Subcutaneous adipose tissue (tissue), 4 donors: ENCODE results near the gene RPS21. TPM values are rescaled to one million over a fixed set of nuclear protein-coding genes. Genes with fewer than 3 reads are reported as not detected.

Source experiments
- total RNA-seq, 4 donors: library from RNA; depleted of rRNA; stranded (reverse); fragments of >200 nt; gene quantifications; one replicate each; pipeline ENCODE4 v1.1.0, GENCODE V29; 2016
- TF ChIP-seq, protein P1 (sequence below): fragments of 450-650 bp; IDR thresholded peaks from one replicate; pipeline ENCODE4 v1.5.1; 2016; ENCODE audit warnings: low read depth, mild to moderate bottlenecking, control low read depth, antibody characterized with exemption, moderate library complexity

The RPS21 gene
- total RNA-seq, 4 donors from 2014 or later, result 1,888 to 3,001 (median 2,521) TPM

DNA sequence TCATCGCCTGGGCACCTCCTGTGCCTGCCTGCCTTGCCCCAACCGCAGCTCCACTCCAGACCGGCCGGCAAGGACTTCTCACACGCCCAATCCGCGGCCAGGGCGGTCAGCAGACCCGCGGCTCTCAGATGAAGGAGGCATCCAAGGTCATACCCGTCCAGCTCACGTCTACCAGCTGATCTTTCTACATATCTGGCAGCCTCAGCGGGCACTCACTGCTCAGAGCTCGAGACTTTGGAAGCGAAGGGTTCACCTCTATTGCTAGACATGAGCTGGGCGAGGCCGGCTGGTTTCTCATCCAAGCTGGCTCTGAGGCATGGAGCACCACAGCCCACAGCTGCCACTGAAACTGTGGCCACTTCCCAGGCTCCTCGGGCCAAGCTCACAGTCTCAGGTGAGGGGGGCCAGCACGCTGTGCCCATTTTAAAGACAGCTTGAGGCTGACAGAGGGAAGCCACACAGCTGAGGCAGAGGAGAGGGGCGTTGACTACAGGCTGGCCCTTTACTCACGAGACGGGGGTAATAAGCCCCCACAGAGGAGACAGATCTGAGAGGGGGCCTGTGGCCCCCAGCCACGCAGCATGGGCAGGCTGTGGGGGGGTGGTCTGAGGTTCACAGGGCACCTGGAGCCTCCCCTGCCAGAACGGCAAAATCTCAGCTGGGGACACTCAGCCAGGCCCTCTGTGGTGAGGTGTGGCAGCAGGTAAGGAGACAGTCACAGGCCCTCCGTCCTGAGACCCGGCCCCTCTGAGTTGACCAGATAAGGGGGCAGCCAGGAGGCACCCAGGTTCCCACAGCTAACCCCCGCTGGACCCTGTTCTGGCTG, 21.8 kb upstream of the RPS21 start:
- TF ChIP-seq, protein P1, sequence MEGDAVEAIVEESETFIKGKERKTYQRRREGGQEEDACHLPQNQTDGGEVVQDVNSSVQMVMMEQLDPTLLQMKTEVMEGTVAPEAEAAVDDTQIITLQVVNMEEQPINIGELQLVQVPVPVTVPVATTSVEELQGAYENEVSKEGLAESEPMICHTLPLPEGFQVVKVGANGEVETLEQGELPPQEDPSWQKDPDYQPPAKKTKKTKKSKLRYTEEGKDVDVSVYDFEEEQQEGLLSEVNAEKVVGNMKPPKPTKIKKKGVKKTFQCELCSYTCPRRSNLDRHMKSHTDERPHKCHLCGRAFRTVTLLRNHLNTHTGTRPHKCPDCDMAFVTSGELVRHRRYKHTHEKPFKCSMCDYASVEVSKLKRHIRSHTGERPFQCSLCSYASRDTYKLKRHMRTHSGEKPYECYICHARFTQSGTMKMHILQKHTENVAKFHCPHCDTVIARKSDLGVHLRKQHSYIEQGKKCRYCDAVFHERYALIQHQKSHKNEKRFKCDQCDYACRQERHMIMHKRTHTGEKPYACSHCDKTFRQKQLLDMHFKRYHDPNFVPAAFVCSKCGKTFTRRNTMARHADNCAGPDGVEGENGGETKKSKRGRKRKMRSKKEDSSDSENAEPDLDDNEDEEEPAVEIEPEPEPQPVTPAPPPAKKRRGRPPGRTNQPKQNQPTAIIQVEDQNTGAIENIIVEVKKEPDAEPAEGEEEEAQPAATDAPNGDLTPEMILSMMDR, result no peak

DNA sequence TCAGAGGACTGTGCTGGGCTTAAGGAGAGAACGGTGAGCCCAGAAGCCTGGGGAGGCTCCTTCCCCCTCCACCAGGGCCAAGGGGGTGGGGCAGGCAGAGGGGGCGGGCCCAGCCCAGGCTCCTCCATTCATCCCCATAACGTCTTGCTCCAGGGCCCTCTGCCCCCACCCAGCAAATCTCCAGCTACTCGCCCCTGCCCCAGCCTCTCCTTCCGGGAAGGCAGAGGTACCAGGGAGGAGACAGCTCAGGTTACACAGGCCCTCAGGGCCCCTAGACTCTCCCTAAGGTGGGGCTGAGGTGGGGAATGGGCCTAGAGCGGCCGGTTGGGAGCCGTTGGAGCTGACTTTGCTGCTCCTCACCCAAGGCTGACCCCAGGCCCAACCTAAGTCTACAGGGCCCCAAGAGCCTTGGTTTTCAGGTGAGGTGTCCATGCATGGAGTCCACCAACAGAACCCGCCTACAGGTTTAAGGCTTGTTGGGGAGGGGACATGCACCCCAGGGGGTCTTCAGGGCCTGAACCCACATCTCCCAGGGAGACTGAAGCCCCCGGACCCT, 21.0 kb upstream of the RPS21 start:
- TF ChIP-seq, protein P1, result no peak

DNA sequence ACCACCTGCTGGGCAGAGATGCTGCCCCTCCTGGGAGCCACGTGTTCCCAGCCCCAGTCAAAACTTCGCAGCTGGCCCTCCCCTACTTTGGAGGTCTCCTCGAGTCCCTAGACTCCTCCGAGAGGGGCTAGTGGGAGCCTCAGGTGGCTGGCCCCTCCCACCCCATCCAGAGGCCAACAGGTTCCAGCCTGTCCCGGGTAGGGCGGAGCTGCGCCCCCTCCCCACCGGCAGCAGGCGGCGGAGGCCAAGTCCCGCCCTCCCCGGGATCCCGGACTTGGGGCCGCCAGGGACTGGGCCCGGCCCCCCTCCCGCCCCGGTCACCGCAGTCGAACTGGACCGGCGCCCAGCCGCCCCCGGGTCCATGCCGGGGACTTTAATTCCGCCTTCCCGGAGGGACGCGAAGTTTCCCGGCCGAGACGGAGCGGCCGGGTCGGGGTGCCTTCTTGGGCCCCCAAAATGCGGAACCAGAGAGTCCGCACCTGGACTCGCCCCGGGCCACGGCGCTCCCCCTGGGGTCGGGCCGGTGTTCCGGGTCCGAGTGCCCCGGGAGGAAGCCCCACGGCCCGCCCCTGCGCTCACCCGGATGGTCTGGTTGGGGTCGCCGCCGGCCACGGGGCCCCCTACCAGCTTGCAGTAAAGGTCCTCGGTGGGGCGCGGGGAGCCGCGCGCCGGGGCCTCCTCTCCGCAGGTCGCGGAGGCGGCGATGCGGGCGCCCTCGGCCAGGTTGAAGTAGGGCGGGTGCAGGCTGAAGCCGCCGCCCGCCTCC, 20.4 kb upstream of the RPS21 start:
- TF ChIP-seq, protein P1, result no peak

DNA sequence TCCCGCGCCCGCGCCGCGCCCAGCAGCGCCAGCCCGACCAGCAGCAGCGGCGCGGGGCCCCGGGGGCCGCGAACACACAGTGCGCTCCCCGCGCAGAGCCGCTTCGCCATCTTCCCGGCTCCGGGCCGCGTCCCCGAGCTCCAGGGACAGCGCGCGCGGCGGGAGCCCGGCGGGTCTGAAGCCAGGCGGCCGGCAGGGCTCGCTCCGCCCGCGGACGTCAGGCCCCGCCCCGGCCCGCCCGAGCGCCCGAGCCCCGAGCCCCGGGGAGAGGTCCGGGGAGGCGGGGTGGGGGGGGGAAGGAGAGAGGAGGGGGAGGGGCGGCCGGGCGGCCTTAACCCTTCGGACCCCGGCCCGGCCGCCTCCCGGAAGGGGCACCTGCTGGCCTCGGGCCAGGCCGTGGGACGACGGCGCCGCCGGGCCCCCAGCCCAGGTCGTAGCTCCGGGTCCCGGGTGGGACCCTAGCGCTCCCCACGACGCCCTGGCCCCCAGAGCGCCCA, 19.7 kb upstream of the RPS21 start, which contains the start of gene LAMA5:
Gene LAMA5 (minus strand): TSS at position 177 of the 497 bp plus-strand sequence. CDS start 67 bp downstream, at position 110.
- TF ChIP-seq, protein P1, result no peak

DNA sequence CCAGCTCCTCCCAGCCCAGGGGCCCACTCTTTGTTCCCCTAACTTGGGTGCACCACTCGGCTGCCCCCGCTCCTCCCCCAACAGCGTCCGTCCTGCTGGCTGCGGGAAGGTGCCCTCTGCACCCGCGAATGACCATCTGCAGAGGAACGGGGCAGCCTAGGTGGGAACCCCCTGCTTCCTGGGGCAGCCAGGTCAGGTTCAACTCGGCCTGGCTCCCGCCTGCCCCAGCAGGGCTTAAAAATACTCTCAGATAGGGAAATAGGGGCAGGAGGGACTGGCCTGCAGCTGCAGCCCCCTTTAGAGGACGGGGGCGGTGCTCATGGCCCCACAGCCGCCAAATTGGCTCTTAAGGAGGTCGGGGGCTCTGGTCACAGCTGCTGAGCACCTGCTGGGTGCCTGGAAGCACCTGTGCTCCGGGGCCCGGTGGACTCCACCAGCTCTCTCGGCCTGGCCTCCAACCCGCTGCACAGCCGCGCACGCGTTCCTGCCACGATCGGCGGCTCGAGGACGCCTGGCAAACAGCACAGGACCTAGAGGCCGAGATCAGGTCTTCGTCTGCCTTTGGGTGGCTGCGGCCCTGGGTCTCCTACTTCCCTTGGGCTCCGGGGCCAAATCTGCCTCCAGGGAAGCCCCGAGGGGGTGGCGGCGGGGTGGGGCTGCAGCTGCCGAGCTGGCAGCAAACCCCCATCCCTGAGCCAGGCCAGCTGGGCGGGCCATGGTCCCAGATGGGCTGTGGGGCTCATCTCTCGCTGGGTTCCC, 19.1 kb upstream of the RPS21 start:
- TF ChIP-seq, protein P1, result no peak

DNA sequence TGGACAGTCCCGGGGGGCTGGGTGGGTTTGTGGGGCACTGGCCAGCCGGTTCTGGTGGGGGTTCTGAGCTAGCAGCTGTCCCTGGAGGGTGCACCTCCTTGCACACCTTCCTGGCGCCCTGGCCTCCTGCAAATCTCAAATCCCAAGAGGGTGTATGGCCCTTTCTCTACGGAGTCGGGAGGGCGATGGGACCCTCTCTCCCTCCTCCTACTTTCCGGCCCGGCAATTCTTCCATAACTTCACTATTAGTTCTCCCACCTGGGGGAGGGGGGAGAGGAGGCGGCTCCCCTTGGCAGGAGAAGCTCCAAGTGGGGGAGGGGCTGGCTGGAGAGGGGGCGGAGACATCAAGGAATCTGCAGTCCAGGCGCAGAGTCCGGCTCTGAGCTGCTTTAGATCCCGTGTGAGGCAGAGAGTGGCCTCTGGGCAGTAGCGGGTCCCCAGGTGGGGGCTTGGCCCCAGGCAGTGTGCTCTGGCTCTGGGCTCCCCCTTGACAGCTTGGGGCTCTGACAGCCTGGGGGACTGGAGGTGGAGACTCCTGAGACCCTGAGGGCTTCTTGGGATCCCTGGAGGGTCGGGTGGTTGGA, 18.4 kb upstream of the RPS21 start:
- TF ChIP-seq, protein P1, result no peak
